Measurements from ENCODE around the gene KIRREL3.

- TF ChIP-seq EZH2 (IDR thresholded peaks at IDR 0.05) (no peak), POLR2AphosphoS5 (IDR thresholded peaks at IDR 0.05; ENCODE audit: borderline replicate concordance, low read depth, low read length) (no peak)
Measured at GRCh38 chr11:126548581-126549550, 451.7 kb downstream of the KIRREL3 start.

Measured in SK-N-MC (cell line).